Embryonic facial prominence (tissue), 1 donor: Measurements from ENCODE around the gene PPP6C.
"Not testable (repeated sequence)": the region's sequence is repeated elsewhere in the genome, so short reads cannot be mapped to it uniquely, and the experiment has no call there.

Source experiments
- DNase-seq: peaks from one replicate; pipeline ENCODE4 v3.0.0-alpha.2; 2016; ENCODE audit errors: extremely low spot score

The PPP6C gene

GRCh38 chr9:125181756-125182155 is 7.8 kb downstream of the PPP6C start:
- not testable (repeated sequence) for DNase-seq

GRCh38 chr9:125180876-125181275 is 8.7 kb downstream of the PPP6C start:
- DNase-seq, result no peak

GRCh38 chr9:125179776-125180175 is 9.8 kb downstream of the PPP6C start:
- not testable (repeated sequence) for DNase-seq

DNA sequence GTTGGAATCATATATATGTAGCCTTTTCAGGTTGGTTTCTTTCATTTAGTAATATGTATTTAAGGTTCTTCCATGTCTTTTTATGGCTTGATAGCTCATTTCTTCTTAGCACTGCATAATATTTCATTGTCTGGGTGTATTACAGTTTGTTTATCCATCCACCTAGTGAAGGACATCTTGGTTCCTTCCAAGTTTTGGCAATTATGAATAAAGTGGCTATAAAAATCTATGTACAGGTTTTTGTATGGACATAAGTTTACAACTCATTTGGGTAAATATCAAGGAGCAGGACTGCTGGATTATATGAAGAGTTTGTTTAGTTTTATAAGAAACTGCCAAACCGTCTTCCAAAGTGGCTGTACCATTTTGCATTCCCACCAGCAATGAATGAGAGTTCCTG is 11.7 kb downstream of the PPP6C start:
- no peak for DNase-seq

DNA sequence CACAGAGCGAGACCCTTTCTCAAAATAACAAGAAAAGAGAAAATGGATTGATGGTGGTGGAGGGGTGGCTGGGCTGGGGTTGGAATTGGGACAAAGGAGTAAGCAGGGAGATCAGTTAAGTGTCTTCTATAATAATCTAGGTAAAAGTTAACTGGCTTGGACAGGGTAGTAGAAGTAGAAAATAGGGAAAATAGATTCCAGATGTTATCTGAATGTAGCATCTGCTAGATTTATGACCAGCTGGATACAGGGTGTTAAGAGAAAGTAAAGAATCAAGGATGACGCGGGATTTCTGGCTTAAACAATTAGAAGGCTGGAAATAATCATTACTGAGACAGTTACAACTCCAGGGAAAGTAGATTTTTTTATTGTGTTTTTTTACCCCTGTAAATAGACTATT is 13.0 kb downstream of the PPP6C start:
- DNase-seq, result peak; percentile 12

- no peak for DNase-seq
Measured at GRCh38 chr9:125172031-125172755, 17.4 kb downstream of the PPP6C start.

DNA sequence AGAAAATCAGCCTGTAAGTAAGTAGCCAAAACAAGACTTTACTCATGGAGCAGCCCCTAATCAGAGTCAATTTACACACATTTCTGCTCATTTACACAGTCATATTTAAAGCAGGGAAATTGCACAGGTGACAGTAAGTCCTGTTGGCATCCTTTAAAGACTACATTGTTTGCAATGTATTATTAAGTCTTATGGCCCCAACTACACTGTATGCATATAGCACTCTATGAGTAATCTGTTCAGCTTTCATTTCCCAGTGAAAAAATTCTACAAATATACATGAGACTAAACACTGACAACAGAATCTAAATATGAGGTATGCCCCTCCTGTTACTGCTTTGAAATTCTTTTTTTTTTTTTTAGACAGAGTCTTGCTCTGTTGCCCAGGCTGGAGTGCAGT is 19.7 kb downstream of the PPP6C start:
- no peak for DNase-seq

DNA sequence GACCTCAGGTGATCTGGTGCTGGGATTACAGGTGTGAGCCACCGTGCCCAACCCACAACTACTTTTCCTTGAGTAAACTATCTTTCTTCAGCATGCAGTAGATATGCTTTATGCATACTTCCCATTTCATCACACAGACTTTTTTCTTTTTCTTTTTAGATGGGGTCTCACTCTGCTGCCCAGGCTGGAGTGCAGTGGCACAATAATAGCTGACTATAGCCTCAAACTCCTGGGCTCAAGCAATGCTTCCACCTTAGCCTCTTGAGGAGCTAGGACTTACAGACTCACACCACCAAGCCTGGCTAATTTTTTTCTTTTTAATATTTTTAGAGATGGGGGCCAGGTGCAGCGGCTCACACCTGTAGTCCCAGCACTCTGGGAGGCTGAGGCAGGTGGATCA is 22.8 kb downstream of the PPP6C start:
- no peak for DNase-seq

GRCh38 chr9:125162891-125163290 is 26.7 kb downstream of the PPP6C start:
- DNase-seq, result not testable (repeated sequence)

- no peak for DNase-seq
Measured at GRCh38 chr9:125161284-125161918, 28.2 kb downstream of the PPP6C start.

DNA sequence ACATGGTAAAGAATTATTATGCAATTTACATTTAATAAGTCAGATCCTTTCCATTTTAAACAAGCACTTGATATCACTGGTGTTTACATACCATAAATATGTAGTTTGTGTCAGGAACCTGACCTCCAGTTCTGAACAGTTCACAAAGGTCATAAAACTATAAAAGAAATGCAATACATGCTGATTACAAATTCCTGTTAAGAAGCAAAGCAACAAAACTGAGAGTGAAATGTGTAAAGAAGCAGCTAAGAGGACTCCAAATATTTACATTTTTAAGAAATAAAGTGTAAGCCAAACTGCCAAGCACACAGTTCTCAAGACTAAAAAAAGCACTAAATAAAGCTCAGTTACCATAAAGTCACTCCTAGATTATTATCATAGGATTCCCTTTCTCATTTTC is 28.9 kb downstream of the PPP6C start:
- DNase-seq, result no peak

DNA sequence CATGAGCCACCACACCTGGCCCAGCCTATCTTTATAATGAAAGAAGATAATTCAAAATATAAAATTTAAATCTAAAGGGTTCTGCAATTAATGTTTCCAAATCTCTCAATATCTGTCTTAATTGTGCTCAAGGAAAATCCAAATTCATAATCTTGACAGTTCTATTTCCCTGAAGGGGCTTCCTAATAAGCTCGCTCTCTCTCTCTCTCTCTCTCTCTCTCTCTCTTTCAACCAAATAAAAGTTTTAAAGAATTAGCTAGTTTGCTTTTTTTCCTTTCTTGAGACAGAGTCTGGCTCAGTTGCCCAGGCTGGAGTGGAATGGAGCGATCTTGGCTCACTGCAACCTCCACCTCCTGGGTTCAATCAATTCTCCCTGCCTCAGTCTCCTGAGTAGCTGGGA is 33.1 kb downstream of the PPP6C start:
- DNase-seq, result no peak

DNA sequence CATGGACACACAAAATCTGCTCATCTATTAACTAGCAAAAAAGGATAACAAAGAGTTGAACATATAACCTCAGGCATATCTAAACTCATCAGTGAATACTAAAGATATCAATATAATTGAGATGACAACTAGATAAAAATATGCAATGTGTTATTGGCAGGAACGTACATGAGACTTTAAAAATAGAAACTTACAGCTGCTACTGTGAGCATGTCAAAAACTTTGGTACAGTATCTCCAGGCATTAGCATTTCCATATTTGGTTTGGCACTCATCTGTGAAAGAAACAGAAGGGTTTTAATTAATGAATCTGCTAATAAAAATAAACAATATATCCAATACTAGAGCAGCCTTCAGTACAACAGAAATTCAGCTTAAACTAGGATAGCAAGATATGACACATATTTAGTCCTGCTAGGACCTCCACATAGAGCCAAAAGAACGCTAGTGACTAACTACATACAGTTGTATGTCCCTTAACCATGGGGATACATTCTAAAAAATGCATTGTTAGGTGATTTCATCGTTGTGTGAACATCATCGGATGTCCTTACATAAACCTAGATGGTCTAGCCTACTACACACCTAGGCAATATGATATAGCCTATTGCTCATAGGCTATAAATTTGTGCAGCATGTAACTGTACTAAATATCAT is 35.8 kb downstream of the PPP6C start:
- DNase-seq, result no peak

DNA sequence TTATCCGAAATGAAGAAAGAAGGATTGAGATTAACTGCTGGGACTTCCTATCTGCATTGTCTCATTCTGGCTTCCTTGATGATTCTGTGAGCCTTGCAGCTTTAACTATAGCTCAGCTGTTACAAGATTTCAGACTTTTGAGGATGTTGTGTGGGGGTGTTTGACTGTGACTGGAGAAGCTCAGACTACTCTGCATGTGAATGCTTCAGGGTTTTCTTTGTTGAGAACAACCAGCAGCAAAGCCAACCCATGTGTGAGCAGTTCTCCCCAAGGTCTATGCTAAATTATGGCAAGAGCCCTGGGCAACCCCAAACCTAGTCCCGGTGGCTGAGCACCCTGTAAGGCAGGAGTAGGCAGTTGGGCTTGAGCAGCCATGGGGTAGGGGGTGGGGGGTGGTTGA is 37.9 kb downstream of the PPP6C start:
- no peak for DNase-seq

DNA sequence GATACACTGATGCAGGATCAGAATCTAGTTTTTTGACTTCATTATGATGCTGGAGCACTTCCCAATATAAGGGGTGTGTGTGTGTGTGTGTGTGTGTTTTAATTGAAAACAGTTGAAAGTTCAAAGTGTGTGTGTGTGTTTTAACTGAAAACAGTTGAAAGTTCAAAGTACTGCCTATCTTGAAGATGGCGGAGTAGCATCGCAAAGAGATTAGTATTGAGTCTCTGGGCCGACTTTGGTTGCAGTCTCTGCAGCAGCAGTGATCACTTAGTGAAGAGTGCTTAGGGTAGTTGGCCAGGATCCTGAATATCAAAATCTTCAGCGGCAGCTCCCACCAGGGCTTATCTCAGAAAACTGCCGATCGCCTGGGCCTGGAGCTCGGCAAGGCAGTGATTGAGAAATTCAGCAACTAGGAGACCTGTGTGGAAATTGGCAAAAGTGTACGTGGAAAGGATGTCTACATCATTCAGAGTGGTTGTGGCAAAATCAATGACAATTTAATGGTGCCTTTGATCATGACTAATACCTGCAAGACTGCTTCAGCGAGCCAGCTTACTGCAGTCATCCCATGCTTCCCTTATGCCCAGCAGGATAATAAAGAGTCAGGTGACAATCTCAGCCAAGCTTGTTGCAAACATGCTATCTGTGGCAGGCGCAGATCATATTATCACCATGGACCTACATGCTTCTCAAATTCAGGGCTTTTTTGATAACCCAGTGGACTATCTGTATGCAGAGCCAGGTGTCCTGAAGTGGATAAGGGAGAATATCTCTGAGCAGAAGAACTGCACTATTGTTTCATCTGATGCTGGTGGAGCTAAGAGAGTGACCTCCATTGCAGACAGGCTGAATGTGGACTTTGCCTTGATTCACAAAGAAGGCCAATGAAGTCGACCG is 39.0 kb downstream of the PPP6C start:
- DNase-seq, result no peak

DNA sequence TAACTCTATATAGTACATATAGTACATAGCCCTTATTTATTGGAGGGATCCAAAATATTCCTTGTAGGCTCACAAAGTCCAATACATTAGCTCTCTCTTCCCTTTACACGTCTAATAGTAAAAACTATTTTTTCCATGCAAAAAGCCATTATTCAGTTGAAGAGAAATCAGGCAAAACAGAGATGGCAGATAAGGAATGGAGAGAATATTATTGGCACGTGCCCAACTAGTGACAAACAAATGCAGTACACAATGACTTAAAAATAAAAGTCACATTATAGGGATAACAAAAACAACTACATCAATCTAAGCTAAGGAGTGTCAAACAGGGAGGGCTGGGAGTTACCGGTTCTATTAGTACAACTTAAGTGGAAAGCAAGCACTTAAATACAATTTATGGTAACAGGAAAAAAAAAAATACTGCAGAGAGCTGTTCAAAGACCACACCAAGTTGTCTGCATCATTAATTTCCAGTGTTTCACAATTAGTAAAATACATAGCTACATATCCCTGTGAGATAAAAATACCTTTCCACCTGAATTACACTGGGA is 42.1 kb downstream of the PPP6C start:
- no peak for DNase-seq

DNA sequence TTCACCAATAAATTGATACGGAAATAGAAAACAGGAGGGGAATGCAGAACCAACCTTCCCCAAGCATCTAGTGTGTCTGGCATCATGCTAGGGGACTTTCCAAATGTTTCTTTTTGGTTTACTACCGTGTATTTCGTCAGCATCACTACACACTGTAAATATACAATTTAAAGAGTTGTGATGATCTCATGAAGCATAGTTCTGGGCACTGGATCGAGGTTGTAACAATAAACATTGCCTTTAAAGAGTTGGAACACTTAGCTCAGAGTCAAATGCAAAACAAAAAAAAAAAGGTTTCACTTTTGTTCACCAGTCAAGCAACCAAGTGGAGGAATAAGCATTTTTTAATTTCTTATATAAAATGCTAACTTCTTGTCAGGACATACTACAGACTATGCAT is 43.4 kb downstream of the PPP6C start:
- no peak for DNase-seq

DNA sequence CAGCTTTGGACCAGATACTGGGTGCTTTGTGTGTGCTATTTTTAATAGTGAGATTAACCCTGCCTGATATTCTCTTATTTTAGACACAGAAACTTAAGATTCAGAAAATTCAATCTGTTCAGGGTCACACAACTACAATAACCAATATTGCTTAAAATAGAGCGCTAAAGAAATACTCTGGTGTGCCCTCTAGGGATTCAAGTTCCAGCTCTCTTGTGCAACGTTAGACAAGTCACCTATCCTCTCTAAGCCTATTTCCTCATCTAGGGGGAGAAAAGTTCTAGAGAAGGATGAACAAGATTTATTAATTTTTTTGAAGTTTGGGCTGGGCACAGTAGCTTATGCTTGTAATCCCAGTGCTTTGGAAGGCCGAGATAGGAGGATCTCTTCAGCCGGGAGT is 44.2 kb downstream of the PPP6C start:
- no peak for DNase-seq

- DNase-seq, result peak; percentile 98
Measured at GRCh38 chr9:125143377-125144090, 46.1 kb downstream of the PPP6C start, which contains the start of gene SCAI. TSS of gene SCAI (minus strand) at chr9:125143528. CDS start at chr9:125143437, 91 bp downstream.

- no peak for DNase-seq
Measured at GRCh38 chr9:125142560-125143376, 46.8 kb downstream of the PPP6C start.
